GM12878 (cell line): ENCODE measurements around the gene EIF2B5. TPM values are rescaled to one million over a fixed set of nuclear protein-coding genes. Genes with fewer than 3 reads are reported as not detected.
A peak's percentile ranks its signal among the peaks of the same experiment; 100 is the strongest.

ENCODE experiments used
- BHLHE40 ChIP-seq, 2 experiments: fragments of 450-650 bp in 1 of 2; IDR thresholded peaks; 2 replicates each; pipeline ENCODE4 v1.6.1; 2011 to 2017; ENCODE audit warnings: low read depth in 2 of 2, borderline replicate concordance in 1 of 2, improper control_type of control experiment in 1 of 2, low read length in 1 of 2, mild to moderate bottlenecking in 1 of 2
- CREM ChIP-seq: IDR thresholded peaks from 2 replicates; pipeline ENCODE4 v1.6.1; 2014; ENCODE audit warnings: antibody characterized with exemption, low read depth
- KAT2A ChIP-seq: conservative IDR thresholded peaks from 2 replicates; pipeline ENCODE4 v1.6.1; 2011; ENCODE audit warnings: low read depth, low read length; ENCODE audit not compliant: control insufficient read depth
- NR2C2 ChIP-seq: IDR thresholded peaks from 2 replicates; pipeline ENCODE4 v1.6.1; 2011; ENCODE audit warnings: borderline replicate concordance, low read depth; ENCODE audit not compliant: control insufficient read depth, insufficient read length
- PAX8 ChIP-seq: fragments of 450-650 bp; IDR thresholded peaks from 2 replicates; pipeline ENCODE4 v1.6.1; 2017; ENCODE audit warnings: mild to moderate bottlenecking, moderate library complexity
- POU2F2 ChIP-seq: IDR thresholded peaks from 3 replicates; pipeline ENCODE4 v1.6.1; 2011; ENCODE audit warnings: low read depth, mild to moderate bottlenecking, low read length, borderline replicate concordance
- SMAD1 ChIP-seq: fragments of 450-650 bp; IDR thresholded peaks from 2 replicates; pipeline ENCODE4 v1.6.1; 2018; ENCODE audit warnings: mild to moderate bottlenecking, low read depth; ENCODE audit not compliant: partially characterized antibody
- SPI1 ChIP-seq: IDR thresholded peaks from 2 replicates; pipeline ENCODE4 v1.6.1; 2011; ENCODE audit warnings: low read depth, mild to moderate bottlenecking, low read length, moderate library complexity, borderline replicate concordance; ENCODE audit not compliant: insufficient read depth
- TARDBP ChIP-seq: IDR thresholded peaks from 2 replicates; pipeline ENCODE4 v1.6.1; 2016; ENCODE audit warnings: borderline replicate concordance
- TBL1XR1 ChIP-seq: IDR thresholded peaks from 2 replicates; pipeline ENCODE4 v1.6.1; 2012; ENCODE audit warnings: low read depth, low read length, improper control_type of control experiment
- polyA plus RNA-seq, 11 experiments: library from polyadenylated mRNA; depleted of rRNA in 4 of 11; unstranded in 6 of 11; stranded (reverse) in 5 of 11; fragments of >200 nt; fragmentation: Nextera tagmentation in 4 of 11; fragmentation: Illumina TruSeq in 1 of 11; extraction: Ambion mirVana in 4 of 11; extraction: Trizol in 1 of 11; gene quantifications; 1 replicate in 1 of 11; 2 replicates in 10 of 11; pipeline versions ENCODE4 v1.2.1 to v1.2.3, GENCODE V29; 2011 to 2016; ENCODE audit warnings: inconsistent platforms in 2 of 11, missing spikeins in 2 of 11, low read depth in 1 of 11
- total RNA-seq, 4 experiments: library from RNA; depleted of rRNA in 3 of 4; stranded (reverse); fragments of >200 nt in 3 of 4; fragmentation: Illumina TruSeq in 1 of 4; extraction: Trizol in 1 of 4; gene quantifications; 2 replicates each; pipeline versions ENCODE4 v1.2.1 to v1.2.3, GENCODE V29; 2013 to 2021
- TF ChIP-seq, protein P1 (sequence below): fragments of 450-650 bp; IDR thresholded peaks from 2 replicates; pipeline ENCODE4 v1.6.1; 2017; ENCODE audit warnings: mild to moderate bottlenecking, moderate library complexity
- TF ChIP-seq, protein P2 (sequence below): fragments of 450-650 bp; IDR thresholded peaks from 2 replicates; pipeline ENCODE4 v1.6.1; 2017; ENCODE audit warnings: antibody characterized with exemption, mild to moderate bottlenecking, moderate library complexity
- TF ChIP-seq, protein P3 (sequence below): fragments of 450-650 bp; formaldehyde crosslinking; IDR thresholded peaks from 2 replicates; pipeline ENCODE4 v1.4.0; 2020; ENCODE audit warnings: mild to moderate bottlenecking, moderate library complexity
- TF ChIP-seq, protein P4 (sequence below): fragments of 150-350 bp; IDR thresholded peaks from 2 replicates; pipeline ENCODE4 v1.6.1; 2016; ENCODE audit warnings: low read depth, low read length

The EIF2B5 gene
- total and polyA plus RNA-seq, 10 of the 15 experiments (the other 5 are each of a cell fraction or from before 2014, with no cell fraction given), result 13.7 to 82.7 (median 52.2) TPM

DNA sequence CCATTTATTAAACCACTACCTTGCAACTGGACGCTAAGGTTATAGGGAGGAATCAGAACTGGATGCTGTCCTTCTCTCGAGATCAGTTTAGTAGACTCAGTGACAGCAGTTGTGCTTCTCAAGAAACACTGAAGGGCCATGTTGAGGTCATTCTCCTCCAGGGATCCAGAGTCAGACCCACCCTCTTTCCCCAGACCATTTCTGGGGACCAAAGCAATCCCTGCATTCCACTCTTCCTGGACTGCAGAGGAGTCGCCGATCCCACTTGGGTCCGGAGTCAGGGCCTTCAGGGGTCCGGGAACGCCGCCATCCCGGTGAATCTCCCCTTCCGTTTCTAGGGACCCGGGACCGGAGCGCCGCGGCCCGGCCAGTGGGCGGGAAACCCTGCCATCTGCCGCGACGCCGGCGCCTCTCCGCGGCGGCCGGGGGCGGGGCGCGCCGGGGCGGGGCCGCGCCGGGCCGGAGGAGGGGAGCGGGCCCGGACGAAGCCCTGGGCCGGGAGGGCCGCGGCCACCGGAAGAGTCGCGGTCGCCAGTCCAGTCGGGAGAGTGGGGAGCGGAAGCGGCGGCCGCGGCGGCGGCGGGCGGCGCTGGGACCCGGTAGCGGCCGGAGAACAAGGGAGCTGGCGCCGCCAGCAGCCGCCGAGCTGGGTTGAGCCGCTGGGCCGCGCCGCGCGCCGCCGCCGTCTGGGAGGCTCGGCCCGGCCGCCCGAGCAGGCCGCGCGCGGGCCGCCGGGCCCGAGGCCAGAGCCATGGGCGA is 19.9 kb downstream of the EIF2B5 start, which contains the start of gene DVL3 (continued):
- TF ChIP-seq, protein P1, sequence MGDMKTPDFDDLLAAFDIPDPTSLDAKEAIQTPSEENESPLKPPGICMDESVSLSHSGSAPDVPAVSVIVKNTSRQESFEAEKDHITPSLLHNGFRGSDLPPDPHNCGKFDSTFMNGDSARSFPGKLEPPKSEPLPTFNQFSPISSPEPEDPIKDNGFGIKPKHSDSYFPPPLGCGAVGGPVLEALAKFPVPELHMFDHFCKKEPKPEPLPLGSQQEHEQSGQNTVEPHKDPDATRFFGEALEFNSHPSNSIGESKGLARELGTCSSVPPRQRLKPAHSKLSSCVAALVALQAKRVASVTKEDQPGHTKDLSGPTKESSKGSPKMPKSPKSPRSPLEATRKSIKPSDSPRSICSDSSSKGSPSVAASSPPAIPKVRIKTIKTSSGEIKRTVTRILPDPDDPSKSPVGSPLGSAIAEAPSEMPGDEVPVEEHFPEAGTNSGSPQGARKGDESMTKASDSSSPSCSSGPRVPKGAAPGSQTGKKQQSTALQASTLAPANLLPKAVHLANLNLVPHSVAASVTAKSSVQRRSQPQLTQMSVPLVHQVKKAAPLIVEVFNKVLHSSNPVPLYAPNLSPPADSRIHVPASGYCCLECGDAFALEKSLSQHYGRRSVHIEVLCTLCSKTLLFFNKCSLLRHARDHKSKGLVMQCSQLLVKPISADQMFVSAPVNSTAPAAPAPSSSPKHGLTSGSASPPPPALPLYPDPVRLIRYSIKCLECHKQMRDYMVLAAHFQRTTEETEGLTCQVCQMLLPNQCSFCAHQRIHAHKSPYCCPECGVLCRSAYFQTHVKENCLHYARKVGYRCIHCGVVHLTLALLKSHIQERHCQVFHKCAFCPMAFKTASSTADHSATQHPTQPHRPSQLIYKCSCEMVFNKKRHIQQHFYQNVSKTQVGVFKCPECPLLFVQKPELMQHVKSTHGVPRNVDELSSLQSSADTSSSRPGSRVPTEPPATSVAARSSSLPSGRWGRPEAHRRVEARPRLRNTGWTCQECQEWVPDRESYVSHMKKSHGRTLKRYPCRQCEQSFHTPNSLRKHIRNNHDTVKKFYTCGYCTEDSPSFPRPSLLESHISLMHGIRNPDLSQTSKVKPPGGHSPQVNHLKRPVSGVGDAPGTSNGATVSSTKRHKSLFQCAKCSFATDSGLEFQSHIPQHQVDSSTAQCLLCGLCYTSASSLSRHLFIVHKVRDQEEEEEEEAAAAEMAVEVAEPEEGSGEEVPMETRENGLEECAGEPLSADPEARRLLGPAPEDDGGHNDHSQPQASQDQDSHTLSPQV, result no peak
- TF ChIP-seq TARDBP (no peak), POU2F2 (no peak), SMAD1 (no peak), PAX8 (no peak), SPI1 (no peak), KAT2A (no peak), BHLHE40 (IDR thresholded peaks at IDR 0.05; ENCODE audit: borderline replicate concordance in 1 of 2, low read depth in 2 of 2, low read length in 1 of 2) (peak in 1 of 2 experiments; percentile 44; a peak in 2 of 4 replicates), CREM (no peak), TBL1XR1 (no peak), NR2C2 (no peak)
- TF ChIP-seq, protein P2, sequence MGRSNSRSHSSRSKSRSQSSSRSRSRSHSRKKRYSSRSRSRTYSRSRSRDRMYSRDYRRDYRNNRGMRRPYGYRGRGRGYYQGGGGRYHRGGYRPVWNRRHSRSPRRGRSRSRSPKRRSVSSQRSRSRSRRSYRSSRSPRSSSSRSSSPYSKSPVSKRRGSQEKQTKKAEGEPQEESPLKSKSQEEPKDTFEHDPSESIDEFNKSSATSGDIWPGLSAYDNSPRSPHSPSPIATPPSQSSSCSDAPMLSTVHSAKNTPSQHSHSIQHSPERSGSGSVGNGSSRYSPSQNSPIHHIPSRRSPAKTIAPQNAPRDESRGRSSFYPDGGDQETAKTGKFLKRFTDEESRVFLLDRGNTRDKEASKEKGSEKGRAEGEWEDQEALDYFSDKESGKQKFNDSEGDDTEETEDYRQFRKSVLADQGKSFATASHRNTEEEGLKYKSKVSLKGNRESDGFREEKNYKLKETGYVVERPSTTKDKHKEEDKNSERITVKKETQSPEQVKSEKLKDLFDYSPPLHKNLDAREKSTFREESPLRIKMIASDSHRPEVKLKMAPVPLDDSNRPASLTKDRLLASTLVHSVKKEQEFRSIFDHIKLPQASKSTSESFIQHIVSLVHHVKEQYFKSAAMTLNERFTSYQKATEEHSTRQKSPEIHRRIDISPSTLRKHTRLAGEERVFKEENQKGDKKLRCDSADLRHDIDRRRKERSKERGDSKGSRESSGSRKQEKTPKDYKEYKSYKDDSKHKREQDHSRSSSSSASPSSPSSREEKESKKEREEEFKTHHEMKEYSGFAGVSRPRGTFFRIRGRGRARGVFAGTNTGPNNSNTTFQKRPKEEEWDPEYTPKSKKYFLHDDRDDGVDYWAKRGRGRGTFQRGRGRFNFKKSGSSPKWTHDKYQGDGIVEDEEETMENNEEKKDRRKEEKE, result no peak
- TF ChIP-seq, protein P3, sequence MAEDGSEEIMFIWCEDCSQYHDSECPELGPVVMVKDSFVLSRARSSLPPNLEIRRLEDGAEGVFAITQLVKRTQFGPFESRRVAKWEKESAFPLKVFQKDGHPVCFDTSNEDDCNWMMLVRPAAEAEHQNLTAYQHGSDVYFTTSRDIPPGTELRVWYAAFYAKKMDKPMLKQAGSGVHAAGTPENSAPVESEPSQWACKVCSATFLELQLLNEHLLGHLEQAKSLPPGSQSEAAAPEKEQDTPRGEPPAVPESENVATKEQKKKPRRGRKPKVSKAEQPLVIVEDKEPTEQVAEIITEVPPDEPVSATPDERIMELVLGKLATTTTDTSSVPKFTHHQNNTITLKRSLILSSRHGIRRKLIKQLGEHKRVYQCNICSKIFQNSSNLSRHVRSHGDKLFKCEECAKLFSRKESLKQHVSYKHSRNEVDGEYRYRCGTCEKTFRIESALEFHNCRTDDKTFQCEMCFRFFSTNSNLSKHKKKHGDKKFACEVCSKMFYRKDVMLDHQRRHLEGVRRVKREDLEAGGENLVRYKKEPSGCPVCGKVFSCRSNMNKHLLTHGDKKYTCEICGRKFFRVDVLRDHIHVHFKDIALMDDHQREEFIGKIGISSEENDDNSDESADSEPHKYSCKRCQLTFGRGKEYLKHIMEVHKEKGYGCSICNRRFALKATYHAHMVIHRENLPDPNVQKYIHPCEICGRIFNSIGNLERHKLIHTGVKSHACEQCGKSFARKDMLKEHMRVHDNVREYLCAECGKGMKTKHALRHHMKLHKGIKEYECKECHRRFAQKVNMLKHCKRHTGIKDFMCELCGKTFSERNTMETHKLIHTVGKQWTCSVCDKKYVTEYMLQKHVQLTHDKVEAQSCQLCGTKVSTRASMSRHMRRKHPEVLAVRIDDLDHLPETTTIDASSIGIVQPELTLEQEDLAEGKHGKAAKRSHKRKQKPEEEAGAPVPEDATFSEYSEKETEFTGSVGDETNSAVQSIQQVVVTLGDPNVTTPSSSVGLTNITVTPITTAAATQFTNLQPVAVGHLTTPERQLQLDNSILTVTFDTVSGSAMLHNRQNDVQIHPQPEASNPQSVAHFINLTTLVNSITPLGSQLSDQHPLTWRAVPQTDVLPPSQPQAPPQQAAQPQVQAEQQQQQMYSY (CRISPR knock-in tag), result no peak
- TF ChIP-seq, protein P4, sequence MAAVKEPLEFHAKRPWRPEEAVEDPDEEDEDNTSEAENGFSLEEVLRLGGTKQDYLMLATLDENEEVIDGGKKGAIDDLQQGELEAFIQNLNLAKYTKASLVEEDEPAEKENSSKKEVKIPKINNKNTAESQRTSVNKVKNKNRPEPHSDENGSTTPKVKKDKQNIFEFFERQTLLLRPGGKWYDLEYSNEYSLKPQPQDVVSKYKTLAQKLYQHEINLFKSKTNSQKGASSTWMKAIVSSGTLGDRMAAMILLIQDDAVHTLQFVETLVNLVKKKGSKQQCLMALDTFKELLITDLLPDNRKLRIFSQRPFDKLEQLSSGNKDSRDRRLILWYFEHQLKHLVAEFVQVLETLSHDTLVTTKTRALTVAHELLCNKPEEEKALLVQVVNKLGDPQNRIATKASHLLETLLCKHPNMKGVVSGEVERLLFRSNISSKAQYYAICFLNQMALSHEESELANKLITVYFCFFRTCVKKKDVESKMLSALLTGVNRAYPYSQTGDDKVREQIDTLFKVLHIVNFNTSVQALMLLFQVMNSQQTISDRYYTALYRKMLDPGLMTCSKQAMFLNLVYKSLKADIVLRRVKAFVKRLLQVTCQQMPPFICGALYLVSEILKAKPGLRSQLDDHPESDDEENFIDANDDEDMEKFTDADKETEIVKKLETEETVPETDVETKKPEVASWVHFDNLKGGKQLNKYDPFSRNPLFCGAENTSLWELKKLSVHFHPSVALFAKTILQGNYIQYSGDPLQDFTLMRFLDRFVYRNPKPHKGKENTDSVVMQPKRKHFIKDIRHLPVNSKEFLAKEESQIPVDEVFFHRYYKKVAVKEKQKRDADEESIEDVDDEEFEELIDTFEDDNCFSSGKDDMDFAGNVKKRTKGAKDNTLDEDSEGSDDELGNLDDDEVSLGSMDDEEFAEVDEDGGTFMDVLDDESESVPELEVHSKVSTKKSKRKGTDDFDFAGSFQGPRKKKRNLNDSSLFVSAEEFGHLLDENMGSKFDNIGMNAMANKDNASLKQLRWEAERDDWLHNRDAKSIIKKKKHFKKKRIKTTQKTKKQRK, result no peak
